ENCODE data around the gene SPAG17. TPM values are rescaled to one million over a fixed set of nuclear protein-coding genes. Genes with fewer than 3 reads are reported as not detected.

SPAG17 gene
- total and polyA plus RNA-seq, 2 of the 13 experiments (the other 11 are each of a cell fraction or from before 2014, with no cell fraction given), result not detected

GRCh38 chr1:118075116-118075515 is 109.9 kb downstream of the SPAG17 start:
- DNase-seq (ENCODE audit: low spot score) (no peak), ATAC-seq (no peak), FAIRE-seq (no peak)
- BruUV-seq (replicated peaks), result no TSS peak
- ChIA-PET CTCF (ENCODE audit: low intra/inter-chr PET ratio, low total read pairs) (no interaction called here), POLR2A (no interaction called here)
- no peak overlapping the region for H2AFZ ChIP-seq (ENCODE audit: low read length)
- H3K27ac ChIP-seq (ENCODE audit: extremely low read length, insufficient read depth, low read length), result no peak overlapping the region
- no peaks in the 10 kb centered on the region for H4K20me1 ChIP-seq (ENCODE audit: insufficient read depth, low read length)
- no peaks in the 10 kb centered on the region for H3K4me1 ChIP-seq (ENCODE audit: insufficient read depth, low read length)
- no peak overlapping the region for H3K9ac ChIP-seq (ENCODE audit: insufficient read depth, low read depth, low read length)
- WGBS (ENCODE audit: low lambda C conversion rate), result 3% methylated on average over 3 of the region's 3 CpGs
- intact Hi-C loops (cut with micrococcal nuclease; ENCODE audit: unreplicated experiment) (no loop called here), in situ Hi-C loops (cut with HindIII; ENCODE audit: extremely low pct_ligation_motif_present, low pct_unique_long_range_greater_than_20kb) (no loop called here)
- H3K4me2 ChIP-seq (ENCODE audit: low read depth, low read length), result no peak overlapping the region
- no peaks in the 10 kb centered on the region for H3K79me2 ChIP-seq (ENCODE audit: insufficient read depth, low read length)
- H3K36me3 ChIP-seq (replicated peaks in 1 of 2; ENCODE audit: control insufficient read depth in 1 of 2, insufficient read depth in 2 of 2, low read length in 2 of 2), result no peaks in the 10 kb centered on the region
- no peak overlapping the region for H3K4me3 ChIP-seq (replicated peaks in 1 of 3; ENCODE audit: insufficient read depth in 1 of 3, low read depth in 2 of 3, low read length in 3 of 3)
- TF ChIP-seq HMGXB4 (CRISPR knock-in tag; IDR thresholded peaks at IDR 0.05; ENCODE audit: borderline replicate concordance in 1 of 2, low read depth in 1 of 2) (no peak), CEBPZ (IDR thresholded peaks at IDR 0.05; ENCODE audit: low read length) (no peak), ZFP36 (IDR thresholded peaks at IDR 0.05; ENCODE audit: borderline replicate concordance, low read depth, low read length, partially characterized antibody) (no peak), HMG20B (CRISPR knock-in tag; conservative IDR thresholded peaks at IDR 0.05) (no peak), KLF13 (CRISPR knock-in tag; IDR thresholded peaks at IDR 0.05) (no peak), SRY (CRISPR knock-in tag; IDR thresholded peaks at IDR 0.05) (no peak), SALL2 (CRISPR knock-in tag; IDR thresholded peaks at IDR 0.05) (no peak)
- H3K27me3 ChIP-seq (ENCODE audit: control insufficient read depth in 1 of 2, insufficient read depth in 2 of 2, low read length in 2 of 2), result no peaks in the 10 kb centered on the region
- H3K9me3 ChIP-seq (ENCODE audit: low read length), result no peaks in the 10 kb centered on the region
